Measurements from ENCODE around the gene C15orf61.

Gene C15orf61

GRCh38 chr15:67542420-67543347 is 21.8 kb downstream of the C15orf61 start, which contains the start of gene MAP2K5 (continued):
- TF ChIP-seq ZNF513 (tag by site-specific recombination; IDR thresholded peaks at IDR 0.05) (peak; percentile 87), ZBTB7A (tag by site-specific recombination; IDR thresholded peaks at IDR 0.05; ENCODE audit: low read depth) (peak; percentile 76; the same call in 1 of the 2 replicates), KLF17 (tag by site-specific recombination; IDR thresholded peaks at IDR 0.05) (peak; percentile 55), REPIN1 (tag by site-specific recombination; IDR thresholded peaks at IDR 0.05; ENCODE audit: low read depth) (no peak), SP3 (tag by site-specific recombination; IDR thresholded peaks at IDR 0.05) (peak; percentile 64; the same call in 1 of the 2 replicates), ZNF354C (tag by site-specific recombination; IDR thresholded peaks at IDR 0.05; ENCODE audit: borderline replicate concordance, low read depth) (no peak), ZNF677 (tag by site-specific recombination; IDR thresholded peaks at IDR 0.05) (0 out of 2 replicates have a peak, but pooled peaks have one; percentile 12), FEZF1 (tag by site-specific recombination; IDR thresholded peaks at IDR 0.05) (0 out of 2 replicates have a peak, but pooled peaks have one; percentile 5), ZNF366 (tag by site-specific recombination; conservative IDR thresholded peaks at IDR 0.05) (peak; percentile 52; the same call in 1 of the 2 replicates), ZSCAN30 (tag by site-specific recombination; IDR thresholded peaks at IDR 0.05) (peak; percentile 65; the same call in 1 of the 2 replicates), ZNF335 (tag by site-specific recombination; conservative IDR thresholded peaks at IDR 0.05) (peak; percentile 97), YY2 (tag by site-specific recombination; IDR thresholded peaks at IDR 0.05) (peak; percentile 64; the same call in 1 of the 2 replicates), ZXDB (tag by site-specific recombination; IDR thresholded peaks at IDR 0.05) (peak; percentile 74), PRDM4 (tag by site-specific recombination; IDR thresholded peaks at IDR 0.05) (0 out of 2 replicates have a peak, but pooled peaks have one; percentile 10), ZNF785 (tag by site-specific recombination; IDR thresholded peaks at IDR 0.05) (0 out of 2 replicates have a peak, but pooled peaks have one; percentile 15), OSR2 (tag by site-specific recombination; IDR thresholded peaks at IDR 0.05) (peak; percentile 41; the same call in 1 of the 2 replicates), ZNF518A (tag by site-specific recombination; conservative IDR thresholded peaks at IDR 0.05; ENCODE audit: low read depth) (peak; percentile 78), PBX3 (CRISPR knock-in tag; IDR thresholded peaks at IDR 0.05) (peak; percentile 36; the same call in 1 of the 2 replicates), ZIC2 (tag by site-specific recombination; IDR thresholded peaks at IDR 0.05) (peak; percentile 74), ZBTB26 (tag by site-specific recombination; optimal IDR thresholded peaks at IDR 0.05) (peak; percentile 87), GLI4 (tag by site-specific recombination; IDR thresholded peaks at IDR 0.05) (0 out of 2 replicates have a peak, but pooled peaks have one; percentile 38), KLF9 (tag by site-specific recombination; IDR thresholded peaks at IDR 0.05; ENCODE audit: low read depth) (peak; percentile 41; the same call in 1 of the 2 replicates), YY1 (tag by site-specific recombination; IDR thresholded peaks at IDR 0.05) (peak; percentile 94), KLF8 (tag by site-specific recombination; IDR thresholded peaks at IDR 0.05) (peak; percentile 65; the same call in 1 of the 2 replicates), SP2 (tag by site-specific recombination; IDR thresholded peaks at IDR 0.05) (peak; percentile 72), ZEB2 (tag by site-specific recombination; IDR thresholded peaks at IDR 0.05) (peak; percentile 55)
